GM12801 (cell line): ENCODE data around the gene TRPM5.

Experiments used
- TF ChIP-seq, protein P1 (sequence below): IDR thresholded peaks from one replicate; pipeline ENCODE4 v1.5.1; 2011; ENCODE audit warnings: control low read depth; ENCODE audit not compliant: insufficient read length; ENCODE audit errors: extremely low read depth

TRPM5 gene

DNA sequence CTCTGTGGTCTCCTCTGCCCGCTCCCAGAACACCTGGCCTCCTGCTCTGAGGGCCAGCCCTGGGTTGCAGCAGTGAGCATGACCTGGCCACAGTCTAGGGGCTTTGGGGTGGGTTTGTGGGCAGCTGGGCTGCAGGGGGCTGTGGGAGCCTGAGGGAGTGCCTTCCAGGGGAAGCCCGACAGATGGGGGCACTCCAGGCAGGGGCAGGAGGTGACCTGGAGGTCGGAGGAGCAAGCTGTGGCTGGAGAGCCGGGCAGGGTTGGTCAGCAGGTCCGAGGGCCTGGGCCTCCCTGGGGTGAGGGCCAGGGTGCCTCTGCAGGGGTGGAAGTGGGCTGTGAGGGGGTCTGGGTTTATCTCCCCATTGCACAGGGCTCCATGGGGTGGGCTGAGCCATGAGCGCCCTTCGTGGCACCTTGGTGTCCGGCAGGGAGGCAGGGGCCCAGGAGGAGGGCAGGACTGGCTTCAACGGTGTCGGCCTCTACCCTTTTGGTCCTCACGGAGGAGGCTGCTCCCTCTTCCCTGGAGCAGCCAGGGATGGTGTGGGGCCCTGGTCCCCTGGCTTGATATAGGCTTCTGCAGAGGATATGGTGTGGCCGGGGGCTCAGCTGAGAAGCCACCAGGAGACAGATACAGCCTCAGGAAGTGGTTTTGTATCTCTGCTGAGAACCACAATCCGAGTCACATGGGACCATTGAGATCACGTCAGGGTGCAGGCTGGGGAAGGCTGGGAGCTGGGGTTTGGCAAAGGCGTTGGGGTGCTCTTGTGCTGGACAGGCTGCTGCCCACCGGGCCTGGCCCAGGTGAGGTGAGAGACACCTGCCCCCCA is 22.8 kb upstream of the TRPM5 start:
- TF ChIP-seq, protein P1, sequence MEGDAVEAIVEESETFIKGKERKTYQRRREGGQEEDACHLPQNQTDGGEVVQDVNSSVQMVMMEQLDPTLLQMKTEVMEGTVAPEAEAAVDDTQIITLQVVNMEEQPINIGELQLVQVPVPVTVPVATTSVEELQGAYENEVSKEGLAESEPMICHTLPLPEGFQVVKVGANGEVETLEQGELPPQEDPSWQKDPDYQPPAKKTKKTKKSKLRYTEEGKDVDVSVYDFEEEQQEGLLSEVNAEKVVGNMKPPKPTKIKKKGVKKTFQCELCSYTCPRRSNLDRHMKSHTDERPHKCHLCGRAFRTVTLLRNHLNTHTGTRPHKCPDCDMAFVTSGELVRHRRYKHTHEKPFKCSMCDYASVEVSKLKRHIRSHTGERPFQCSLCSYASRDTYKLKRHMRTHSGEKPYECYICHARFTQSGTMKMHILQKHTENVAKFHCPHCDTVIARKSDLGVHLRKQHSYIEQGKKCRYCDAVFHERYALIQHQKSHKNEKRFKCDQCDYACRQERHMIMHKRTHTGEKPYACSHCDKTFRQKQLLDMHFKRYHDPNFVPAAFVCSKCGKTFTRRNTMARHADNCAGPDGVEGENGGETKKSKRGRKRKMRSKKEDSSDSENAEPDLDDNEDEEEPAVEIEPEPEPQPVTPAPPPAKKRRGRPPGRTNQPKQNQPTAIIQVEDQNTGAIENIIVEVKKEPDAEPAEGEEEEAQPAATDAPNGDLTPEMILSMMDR = no peak

DNA sequence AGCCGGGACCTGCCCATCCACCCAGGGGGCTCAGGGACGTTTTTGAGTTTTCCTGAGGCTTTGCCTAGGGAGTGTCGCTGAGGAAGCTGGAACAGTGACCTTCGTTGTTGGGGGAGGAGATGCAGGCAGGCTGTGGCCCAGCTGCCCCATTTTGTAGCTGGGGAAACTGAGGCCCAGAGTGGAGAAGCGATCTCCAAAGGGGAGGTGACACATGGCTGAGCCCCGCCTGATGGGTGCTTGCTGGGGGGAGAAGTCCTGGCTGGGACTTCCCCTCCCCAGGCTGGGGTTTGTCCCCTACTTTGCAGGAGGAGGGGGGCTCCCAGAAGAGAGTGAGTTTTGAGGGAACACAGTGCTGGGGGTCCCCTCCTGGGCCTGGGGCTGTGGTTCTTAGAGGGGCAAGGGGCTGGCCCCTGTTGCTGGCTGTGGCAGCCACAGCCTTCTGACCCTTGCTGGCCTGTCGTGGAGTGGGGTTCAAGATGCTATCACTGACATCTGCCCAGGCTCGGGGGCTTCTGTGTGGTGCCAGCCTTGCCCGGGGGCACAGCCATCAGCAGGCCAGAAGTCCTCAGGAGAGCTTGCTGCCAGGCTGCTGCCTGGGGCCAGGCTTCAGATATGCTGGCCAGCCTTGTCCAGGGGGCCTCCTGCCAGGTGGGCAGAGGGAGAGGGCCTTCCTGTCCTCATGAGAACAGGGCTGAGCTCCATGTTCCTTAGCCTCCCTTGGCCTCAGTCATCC is 21.9 kb upstream of the TRPM5 start:
- TF ChIP-seq, protein P1 = no peak

DNA sequence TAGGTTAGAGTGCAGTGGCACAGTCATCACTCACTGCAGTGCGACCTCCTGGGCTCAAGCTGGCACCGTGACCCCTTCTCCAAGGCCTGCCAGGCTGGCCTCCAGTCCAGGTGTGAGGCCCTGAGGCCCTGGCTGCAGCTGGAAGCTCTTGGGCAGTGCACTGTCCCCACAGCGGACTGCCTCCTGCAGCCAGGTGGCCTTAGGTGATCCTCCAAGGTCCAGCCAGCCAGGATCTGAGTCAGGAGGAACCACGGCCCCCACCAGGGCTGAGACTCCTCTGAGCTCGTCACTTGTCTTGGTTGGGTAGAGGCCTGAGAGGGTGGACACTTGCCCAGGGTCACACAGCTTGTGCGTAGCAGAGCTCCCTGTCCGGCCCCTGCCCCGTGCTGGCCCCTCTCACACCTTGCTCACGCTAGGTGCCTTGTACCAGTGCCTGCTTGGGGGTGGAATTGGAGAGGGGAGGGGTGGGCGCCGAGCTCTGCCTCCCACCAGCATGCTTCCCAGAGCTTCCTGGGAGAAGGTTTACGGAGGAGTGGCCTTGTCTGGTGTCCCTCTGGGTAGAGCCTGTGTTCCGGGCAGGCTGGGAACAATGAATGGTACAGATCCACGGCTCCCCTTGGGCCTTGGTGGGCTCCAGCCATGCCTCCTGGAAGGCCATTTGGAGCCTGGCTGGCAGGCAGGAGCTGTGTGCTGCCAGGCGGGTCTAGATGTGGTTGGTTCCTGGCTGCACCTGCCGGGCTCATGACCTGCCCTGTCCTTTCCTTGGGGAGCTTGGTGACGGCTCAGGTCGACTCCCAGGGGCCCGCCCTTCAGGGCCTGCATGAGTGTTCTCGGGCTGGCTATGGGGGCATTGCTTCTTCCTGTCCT is 21.1 kb upstream of the TRPM5 start:
- TF ChIP-seq, protein P1 = no peak

DNA sequence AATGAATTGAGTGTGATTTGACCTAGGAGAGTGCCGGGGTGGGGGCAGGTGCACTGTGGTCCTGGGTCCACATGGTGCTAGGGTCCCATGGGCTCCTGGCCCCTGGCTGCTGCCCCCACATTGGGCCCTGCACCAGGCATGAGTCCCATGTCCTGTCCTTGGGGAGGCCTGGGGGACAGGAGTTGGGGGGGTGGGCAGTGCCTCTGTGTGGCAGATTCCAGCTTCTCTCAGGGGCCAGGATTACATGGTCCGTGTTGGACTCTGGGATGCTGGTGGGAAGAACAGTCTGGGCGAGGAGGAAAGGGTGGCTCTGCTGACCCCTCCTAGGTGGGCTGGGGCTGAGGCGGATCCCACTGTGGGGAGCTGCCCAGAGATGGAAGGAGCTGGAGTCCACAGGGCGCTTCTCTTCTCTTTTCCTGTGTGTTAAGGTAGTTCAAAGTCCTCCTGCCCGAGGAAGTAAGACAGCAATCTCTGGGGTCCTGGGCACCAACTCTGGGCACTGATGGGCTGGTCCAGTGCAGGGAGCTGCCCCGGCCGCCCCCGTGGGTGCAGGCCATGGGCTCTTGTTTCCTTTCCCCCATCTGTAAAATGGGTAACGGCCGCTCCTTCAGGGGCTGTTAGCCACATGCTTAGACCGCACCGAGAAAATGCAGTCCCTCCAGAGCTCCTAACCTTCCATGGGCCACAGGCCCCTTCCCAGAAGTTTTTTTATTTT is 20.3 kb upstream of the TRPM5 start:
- TF ChIP-seq, protein P1 = no peak

DNA sequence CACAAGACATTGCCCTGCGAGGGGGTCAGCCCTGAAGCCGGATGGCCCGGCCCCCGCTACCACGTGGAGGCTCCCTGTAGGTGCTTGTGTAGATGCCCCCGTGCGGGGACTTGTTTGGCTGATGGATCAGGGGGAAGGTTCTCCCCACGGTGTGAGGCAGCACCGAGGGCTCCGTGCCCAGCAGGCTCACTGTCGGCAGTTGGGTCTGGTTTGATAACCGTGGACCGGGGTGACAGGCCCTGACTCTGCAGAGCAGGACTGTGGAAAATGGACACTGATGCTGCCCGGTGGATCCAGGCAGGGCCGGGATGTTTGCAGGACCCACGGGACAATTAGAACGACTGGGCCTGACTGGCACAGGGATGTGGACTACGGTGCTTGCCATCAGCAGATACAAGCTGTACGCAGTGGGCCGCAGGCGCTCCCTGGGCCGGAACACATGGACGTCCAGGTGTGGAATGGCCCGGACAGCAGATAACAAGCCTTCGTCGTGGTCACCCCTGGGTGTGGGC is 19.5 kb upstream of the TRPM5 start:
- TF ChIP-seq, protein P1 = no peak

DNA sequence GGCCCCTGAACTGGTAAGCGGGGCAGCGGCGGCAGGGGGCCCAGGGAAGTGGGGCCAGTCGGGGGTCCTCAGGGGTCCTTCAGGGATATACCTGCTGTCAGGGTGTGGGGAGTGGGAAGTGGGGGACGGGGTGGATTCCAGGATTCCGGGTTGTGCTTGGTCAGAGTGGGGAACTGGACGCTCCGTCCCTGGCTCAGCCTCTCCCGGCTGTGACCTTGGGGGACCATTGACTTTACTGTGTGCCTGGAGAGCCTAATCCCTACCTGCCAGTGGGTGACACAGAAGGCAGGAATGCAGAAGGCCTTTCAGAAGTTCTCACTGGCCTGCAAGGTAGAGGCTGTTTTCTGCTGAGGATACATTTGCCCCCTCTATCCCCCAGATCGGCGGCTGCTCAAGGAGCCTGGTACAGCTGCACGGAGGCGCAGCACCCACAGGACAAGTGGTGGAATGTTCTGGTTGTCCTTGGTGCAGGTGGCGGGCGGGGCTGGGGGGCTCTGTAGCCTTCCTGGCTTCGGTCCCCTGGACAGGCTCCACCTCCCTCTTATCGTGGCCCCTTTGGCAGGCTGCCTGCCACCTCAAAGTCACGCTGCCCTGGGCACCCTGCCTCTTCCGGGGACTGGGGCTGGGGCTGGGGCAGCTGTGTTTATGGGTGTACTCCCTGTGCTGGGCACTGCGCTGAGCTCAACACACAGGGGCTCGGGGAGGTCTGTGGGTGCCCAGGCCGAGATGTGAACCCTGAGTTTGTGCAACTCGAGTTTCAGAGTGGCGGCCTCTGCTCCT is 18.9 kb upstream of the TRPM5 start:
- TF ChIP-seq, protein P1 = no peak
